GM12878 (cell line): ENCODE data around the gene GRIA2. TPM values are rescaled to one million over a fixed set of nuclear protein-coding genes. Genes with fewer than 3 reads are reported as not detected.

Experiments
- ATAC-seq: fragments of 200-7000 bp; cut with Tn5 transposase; 3 replicates; pipeline ENCODE4 v1.9.1; 2020; ENCODE audit warnings: mild to moderate bottlenecking, moderate library complexity
- BruUV-seq: library from RNA; stranded (reverse); fragments of 400-500 nt; replicated peaks from 2 replicates; lab custom pipeline; 2021; lab: Mats Ljungman, UMichigan
- CTCF ChIA-PET: fragments of 300-600 bp; sonication (Branson Sonifier 250); formaldehyde crosslinking; extraction: SDS; loops from one replicate; lab custom pipeline; 2021; ENCODE audit warnings: inconsistent platforms; lab: Yijun Ruan, JAX
- POLR2A ChIA-PET: fragments of 350-600 bp; formaldehyde crosslinking; extraction: SDS; loops from one replicate; lab custom pipeline; 2021; ENCODE audit warnings: inconsistent platforms; lab: Charles Lee
- RAD21 ChIA-PET: fragments of 300-600 bp; sonication (Branson Sonifier 250); formaldehyde crosslinking; loops from one replicate; lab custom pipeline; 2023; ENCODE audit warnings: antibody characterized with exemption; ENCODE audit not compliant: unreplicated experiment; lab: Charles Lee
- SMC1A ChIA-PET: fragments of 300-600 bp; sonication (Branson Sonifier 250); formaldehyde crosslinking; loops from one replicate; lab custom pipeline; 2023; ENCODE audit not compliant: unreplicated experiment, uncharacterized antibody; lab: Charles Lee
- DNase-seq: peaks from one replicate; pipeline ENCODE4 v3.0.0-alpha.2; 2011; ENCODE audit warnings: low read depth, low spot score
- FAIRE-seq: peaks from 3 replicates; lab custom pipeline; 2011; peaks lifted over from hg19 to GRCh38; lab: Jason Lieb, UNC
- H2AFZ ChIP-seq: 2 replicates; pipeline ENCODE4 v1.6.0; 2011; ENCODE audit warnings: low read depth, low read length, control low read depth; ENCODE audit not compliant: control insufficient read depth
- H3K27ac ChIP-seq: 2 replicates; pipeline ENCODE4 v1.5.1; 2011; ENCODE audit warnings: control low read depth; ENCODE audit not compliant: control insufficient read depth, insufficient read depth
- H3K27me3 ChIP-seq, 2 experiments: replicated peaks in 1 of 2; 2 replicates each; pipeline versions ENCODE4 v1.6.0 to v1.6.1; 2011; ENCODE audit warnings: low read length in 1 of 2; ENCODE audit not compliant: control insufficient read depth in 2 of 2, insufficient read depth in 2 of 2
- H3K36me3 ChIP-seq, 2 experiments: 2 replicates each; pipeline ENCODE4 v1.5.1; 2011; ENCODE audit warnings: low read length in 1 of 2; ENCODE audit not compliant: control insufficient read depth in 2 of 2, insufficient read depth in 2 of 2
- H3K4me1 ChIP-seq: 2 replicates; pipeline ENCODE4 v1.6.1; 2011; ENCODE audit warnings: mild to moderate bottlenecking, low read length, moderate library complexity, mixed read lengths; ENCODE audit not compliant: control insufficient read depth, insufficient read depth
- H3K4me2 ChIP-seq: 2 replicates; pipeline ENCODE4 v1.6.0; 2011; ENCODE audit warnings: control low read depth; ENCODE audit not compliant: control insufficient read depth, insufficient read depth
- H3K4me3 ChIP-seq: fragments of 200-600 bp; sonication (generic); 2 replicates; pipeline ENCODE4 v1.5.1; 2016
- H3K79me2 ChIP-seq: 2 replicates; pipeline ENCODE4 v1.6.0; 2011; ENCODE audit warnings: low read length; ENCODE audit not compliant: control insufficient read depth, insufficient read depth
- H3K9ac ChIP-seq: 2 replicates; pipeline ENCODE4 v1.8.0; 2011; ENCODE audit warnings: low read length, control low read depth, mixed read lengths; ENCODE audit not compliant: control insufficient read depth, insufficient read depth
- H3K9me3 ChIP-seq: replicated peaks from 3 replicates; pipeline ENCODE4 v1.5.1; 2011; ENCODE audit warnings: mild to moderate bottlenecking, low read length; ENCODE audit not compliant: control insufficient read depth, insufficient read depth
- H4K20me1 ChIP-seq: 2 replicates; pipeline ENCODE4 v1.6.0; 2011; ENCODE audit not compliant: control insufficient read depth, insufficient read depth
- CBX3 ChIP-seq: fragments of 200-600 bp; sonication (generic); IDR thresholded peaks from 2 replicates; pipeline ENCODE4 v1.6.1; 2016; ENCODE audit warnings: low read depth, borderline replicate concordance
- CHD1 ChIP-seq: IDR thresholded peaks from 2 replicates; pipeline ENCODE4 v1.6.1; 2012; ENCODE audit warnings: low read depth, low read length, improper control_type of control experiment
- CHD4 ChIP-seq: fragments of 200-600 bp; sonication (generic); IDR thresholded peaks from 2 replicates; pipeline ENCODE4 v1.6.1; 2016; ENCODE audit warnings: mild to moderate bottlenecking
- CREM ChIP-seq: IDR thresholded peaks from 2 replicates; pipeline ENCODE4 v1.6.1; 2014; ENCODE audit warnings: antibody characterized with exemption, low read depth
- E2F4 ChIP-seq: IDR thresholded peaks from 2 replicates; pipeline ENCODE4 v1.6.1; 2012; ENCODE audit warnings: low read depth, low read length, improper control_type of control experiment
- EP300 ChIP-seq, 2 experiments: fragments of 150-350 bp in 1 of 2; IDR thresholded peaks; 2 replicates each; pipeline ENCODE4 v1.6.1; 2011 to 2012; ENCODE audit warnings: low read depth in 2 of 2, low read length in 2 of 2, borderline replicate concordance in 1 of 2, improper control_type of control experiment in 1 of 2, inconsistent platforms in 1 of 2; ENCODE audit not compliant: control insufficient read depth in 1 of 2
- GABPA ChIP-seq: IDR thresholded peaks from 2 replicates; pipeline ENCODE4 v1.6.1; 2014; ENCODE audit warnings: antibody characterized with exemption, low read depth, mild to moderate bottlenecking, inconsistent platforms
- IKZF2 ChIP-seq, 2 experiments: fragments of 450-650 bp; IDR thresholded peaks; 2 replicates each; pipeline ENCODE4 v1.6.1; 2017; ENCODE audit warnings: mild to moderate bottlenecking in 2 of 2, moderate library complexity in 2 of 2
- IRF3 ChIP-seq: fragments of 450-650 bp; IDR thresholded peaks from 2 replicates; pipeline ENCODE4 v1.6.1; 2014; ENCODE audit warnings: mild to moderate bottlenecking
- MLLT1 ChIP-seq: fragments of 450-650 bp; IDR thresholded peaks from 2 replicates; pipeline ENCODE4 v1.6.1; 2016; ENCODE audit warnings: mild to moderate bottlenecking
- PAX5 ChIP-seq: IDR thresholded peaks from 2 replicates; pipeline ENCODE4 v1.6.1; 2011; ENCODE audit warnings: low read depth, low read length, borderline replicate concordance
- POU2F2 ChIP-seq: IDR thresholded peaks from 3 replicates; pipeline ENCODE4 v1.6.1; 2011; ENCODE audit warnings: low read depth, mild to moderate bottlenecking, low read length, borderline replicate concordance
- RAD21 ChIP-seq: IDR thresholded peaks from 2 replicates; pipeline ENCODE4 v1.6.1; 2011; ENCODE audit warnings: mild to moderate bottlenecking, low read depth, low read length, moderate library complexity; ENCODE audit not compliant: insufficient read depth
- RFX5 ChIP-seq: IDR thresholded peaks from 2 replicates; pipeline ENCODE4 v1.6.1; 2011; ENCODE audit warnings: low read depth, low read length, improper control_type of control experiment
- SMC3 ChIP-seq: IDR thresholded peaks from 2 replicates; pipeline ENCODE4 v1.6.1; 2011; ENCODE audit warnings: low read length, improper control_type of control experiment, borderline replicate concordance
- SPI1 ChIP-seq: IDR thresholded peaks from 2 replicates; pipeline ENCODE4 v1.6.1; 2011; ENCODE audit warnings: low read depth, mild to moderate bottlenecking, low read length, moderate library complexity, borderline replicate concordance; ENCODE audit not compliant: insufficient read depth
- STAT1 ChIP-seq: fragments of 450-650 bp; conservative IDR thresholded peaks from 2 replicates; pipeline ENCODE4 v1.6.1; 2014; ENCODE audit warnings: antibody characterized with exemption, mild to moderate bottlenecking
- ZZZ3 ChIP-seq: IDR thresholded peaks from 2 replicates; pipeline ENCODE4 v1.6.1; 2011; ENCODE audit warnings: low read depth; ENCODE audit not compliant: control insufficient read depth, insufficient read length
- WGBS: methylation state at CpG from one replicate; pipeline ENCODE4 v1.1.6; 2016; ENCODE audit warnings: low lambda C conversion rate; ENCODE audit not compliant: insufficient replicate concordance, insufficient coverage; ENCODE audit errors: missing lambda C conversion rate; 5-methylcytosine and 5-hydroxymethylcytosine counted together
- in situ Hi-C: fragments of 300-500 bp; cut with MboI; formaldehyde crosslinking; loops from 9 replicates; pipeline ENCODE4 v1.14.3; 2018; ENCODE audit warnings: mixed read lengths
- intact Hi-C: fragments of 100-400 bp; cut with micrococcal nuclease; formaldehyde crosslinking; loops from one replicate; pipeline ENCODE4 v1.14.2; 2022; ENCODE audit not compliant: unreplicated experiment
- polyA plus RNA-seq, 11 experiments: library from polyadenylated mRNA; depleted of rRNA in 4 of 11; unstranded in 6 of 11; stranded (reverse) in 5 of 11; fragments of >200 nt; fragmentation: Nextera tagmentation in 4 of 11; fragmentation: Illumina TruSeq in 1 of 11; extraction: Ambion mirVana in 4 of 11; extraction: Trizol in 1 of 11; gene quantifications; 1 replicate in 1 of 11; 2 replicates in 10 of 11; pipeline versions ENCODE4 v1.2.1 to v1.2.3, GENCODE V29; 2011 to 2016; ENCODE audit warnings: inconsistent platforms in 2 of 11, missing spikeins in 2 of 11, low read depth in 1 of 11
- total RNA-seq, 4 experiments: library from RNA; depleted of rRNA in 3 of 4; stranded (reverse); fragments of >200 nt in 3 of 4; fragmentation: Illumina TruSeq in 1 of 4; extraction: Trizol in 1 of 4; gene quantifications; 2 replicates each; pipeline versions ENCODE4 v1.2.1 to v1.2.3, GENCODE V29; 2013 to 2021

Gene GRIA2
- total and polyA plus RNA-seq, 10 of the 15 experiments (the other 5 are each of a cell fraction or from before 2014, with no cell fraction given): under 0.01 TPM; not detected in 9

GRCh38 chr4:157270108-157270507 lies 49.6 kb downstream of the GRIA2 start:
- H3K9me3 ChIP-seq: no peaks in the 10 kb centered on the region
- intact Hi-C loops (no loop called here), in situ Hi-C loops (no loop called here)
- no peak overlapping the region for H3K4me3 ChIP-seq
- no peaks in the 10 kb centered on the region for H3K27me3 ChIP-seq
- 16% methylated on average over 2 of the region's 2 CpGs for WGBS
- H3K27ac ChIP-seq: no peak overlapping the region
- no peak overlapping the region for H3K9ac ChIP-seq
- ChIA-PET POLR2A (no interaction called here), RAD21 (no interaction called here), CTCF (interaction anchor here (0.7 kb wide), 1 partner anchor 12 kb away, joined by 3 read pairs; no protein-coding TSS in a partner anchor), SMC1A (no interaction called here)
- no peaks in the 10 kb centered on the region for H3K79me2 ChIP-seq
- no peak for DNase-seq
- H2AFZ ChIP-seq: no peak overlapping the region
- no TSS peak for BruUV-seq
- no peaks in the 10 kb centered on the region for H4K20me1 ChIP-seq
- no peaks in the 10 kb centered on the region for H3K36me3 ChIP-seq
- no peak overlapping the region for H3K4me2 ChIP-seq
- H3K4me1 ChIP-seq: no peaks in the 10 kb centered on the region
- ATAC-seq: no peak
- TF ChIP-seq SMC3 (no peak), IKZF2 (IDR thresholded peaks at IDR 0.05) (no peak), CBX3 (no peak), POU2F2 (no peak), RAD21 (no peak), GABPA (no peak), IRF3 (no peak), E2F4 (no peak), EP300 (IDR thresholded peaks at IDR 0.05; ENCODE audit: borderline replicate concordance in 1 of 2, control insufficient read depth in 1 of 2, low read depth in 2 of 2, low read length in 2 of 2) (no peak), CREM (no peak), PAX5 (no peak), MLLT1 (no peak), RFX5 (no peak), CHD1 (no peak), ZZZ3 (no peak), SPI1 (no peak), CHD4 (no peak), STAT1 (no peak)
- no peak for FAIRE-seq
